T-helper 2 cell treated with Interferon-gamma antibody and Interleukin-4, amounts not matched to agents 100 ng/mL and 5 ng/mL, for 36 hours (primary cell): ENCODE results near the gene LUM. TPM values are rescaled to one million over a fixed set of nuclear protein-coding genes. Genes with fewer than 3 reads are reported as not detected.

ENCODE experiments used
- intact Hi-C: fragments of 100-400 bp; cut with micrococcal nuclease; formaldehyde crosslinking; loops from one replicate; pipeline ENCODE4 v1.15.1; 2023
- total RNA-seq: library from RNA; stranded (reverse); gene quantifications from 2 replicates; pipeline ENCODE4 v1.2.3, GENCODE V29; 2022

LUM gene
- not detected in 2 replicates for total RNA-seq

- intact Hi-C loops = no loop called here
Observed at GRCh38 chr12:91111366-91112325, at the start of gene LUM. Gene LUM, minus strand, starts transcription at chr12:91111494. Its CDS starts 2,515 bp downstream, at chr12:91108979.

DNA sequence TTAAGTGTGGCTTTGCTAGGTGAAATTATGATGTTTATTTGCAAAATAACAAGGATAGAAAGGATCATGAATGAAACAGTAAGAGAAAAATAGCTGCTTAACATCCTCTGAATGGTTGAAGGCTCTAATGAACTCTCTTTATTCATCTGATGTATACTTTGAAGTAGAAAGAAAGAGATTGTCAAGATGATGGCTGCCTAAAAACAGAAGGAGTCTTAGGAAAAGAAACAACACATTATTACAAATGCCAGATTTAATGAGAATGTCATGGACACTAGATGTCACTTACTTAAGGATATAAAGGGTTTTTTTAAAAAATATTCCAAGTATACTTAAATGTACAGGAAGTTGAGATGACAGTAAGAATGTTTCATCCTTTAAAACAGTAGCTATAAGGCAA, 49.7 kb upstream of the LUM start:
- intact Hi-C loops = no loop called here

GRCh38 chr12:91155990-91156389, 44.7 kb upstream of the LUM start:
- intact Hi-C loops = no loop called here

DNA sequence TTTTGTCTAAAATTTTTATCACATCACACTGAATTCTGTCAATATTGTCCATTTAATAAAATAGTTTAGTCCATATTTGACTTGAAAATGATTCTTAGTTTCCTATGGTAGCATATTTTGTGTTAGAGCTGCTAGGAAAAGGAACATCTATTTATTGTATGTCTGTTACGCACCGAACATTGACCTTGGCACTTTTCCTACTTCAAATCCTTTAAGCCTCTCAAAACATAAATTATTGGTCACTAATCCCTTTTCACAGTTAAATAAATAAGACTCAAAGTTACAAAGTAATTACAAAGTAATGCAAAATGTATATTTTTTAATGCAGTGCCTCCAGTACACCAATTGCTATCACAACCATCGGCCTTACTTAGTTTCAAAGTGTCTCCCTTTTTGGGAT, 42.8 kb upstream of the LUM start:
- intact Hi-C loops = no loop called here

DNA sequence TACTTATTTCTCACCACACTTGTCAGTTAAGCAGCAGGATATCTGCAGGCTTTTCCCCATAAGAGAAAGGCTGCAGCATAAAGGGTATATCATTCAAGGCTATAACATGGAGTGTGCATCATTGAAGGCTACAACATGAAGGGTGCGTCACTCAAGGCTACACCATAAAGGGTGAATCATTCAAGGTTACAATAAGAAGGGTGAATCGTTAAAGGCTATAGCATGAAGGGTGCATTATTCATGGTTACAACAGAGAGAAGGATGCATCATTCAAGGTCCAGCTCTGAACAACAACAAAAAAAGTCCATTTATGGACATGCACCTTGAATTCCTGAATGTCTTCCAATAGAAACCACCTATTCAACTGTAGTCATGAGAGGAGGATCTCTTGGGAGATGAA, 32.8 kb upstream of the LUM start:
- intact Hi-C loops = no loop called here

DNA sequence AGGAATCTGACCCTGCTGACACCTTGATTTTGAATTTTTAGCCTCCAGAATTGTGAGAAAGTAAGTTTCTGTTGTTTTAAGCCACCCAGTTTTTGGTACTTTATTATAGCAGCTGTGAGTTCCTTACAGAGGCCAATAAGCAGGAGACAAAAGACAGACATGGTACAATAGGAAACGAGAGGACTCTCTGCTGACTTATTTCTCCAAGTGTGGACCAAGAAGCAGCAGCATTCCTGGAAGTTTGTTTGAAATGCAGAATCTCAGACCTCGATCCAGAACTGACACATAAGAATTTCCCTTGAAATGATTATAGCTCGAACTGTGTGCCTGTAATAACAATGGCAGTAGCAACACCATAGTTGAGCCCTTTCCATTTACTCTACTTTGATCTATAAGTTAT, 31.9 kb upstream of the LUM start:
- intact Hi-C loops = no loop called here

DNA sequence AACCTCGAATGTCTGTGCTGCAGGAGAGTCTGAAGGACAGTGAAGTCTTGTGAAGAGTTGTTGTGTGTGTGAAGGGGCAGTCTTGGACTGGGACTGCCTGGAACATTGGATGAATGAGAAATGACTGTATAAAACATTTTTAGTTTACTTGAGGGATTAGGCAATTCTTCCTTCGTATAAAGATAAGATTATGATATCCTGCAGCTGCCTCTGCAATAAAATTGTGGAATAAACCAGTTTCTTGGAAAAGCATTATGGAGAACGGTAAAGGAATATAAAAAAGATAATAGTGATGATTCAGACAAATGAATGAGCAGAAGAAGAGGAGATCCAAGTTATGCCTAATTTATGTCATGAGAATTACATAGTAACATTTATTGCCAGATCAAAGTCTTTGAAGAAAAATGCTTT, 30.9 kb upstream of the LUM start:
- intact Hi-C loops = no loop called here

GRCh38 chr12:91140026-91140931, 29.0 kb upstream of the LUM start:
- intact Hi-C loops = no loop called here

- intact Hi-C loops = no loop called here
Observed at GRCh38 chr12:91139286-91139685, 28.0 kb upstream of the LUM start.

GRCh38 chr12:91138337-91138920, 27.1 kb upstream of the LUM start:
- intact Hi-C loops = no loop called here

- intact Hi-C loops = no loop called here
Observed at GRCh38 chr12:91133871-91134270, 22.6 kb upstream of the LUM start.

- intact Hi-C loops = no loop called here
Observed at GRCh38 chr12:91129662-91130362, 18.5 kb upstream of the LUM start.

- intact Hi-C loops = no loop called here
Observed at GRCh38 chr12:91127751-91128150, 16.5 kb upstream of the LUM start.

DNA sequence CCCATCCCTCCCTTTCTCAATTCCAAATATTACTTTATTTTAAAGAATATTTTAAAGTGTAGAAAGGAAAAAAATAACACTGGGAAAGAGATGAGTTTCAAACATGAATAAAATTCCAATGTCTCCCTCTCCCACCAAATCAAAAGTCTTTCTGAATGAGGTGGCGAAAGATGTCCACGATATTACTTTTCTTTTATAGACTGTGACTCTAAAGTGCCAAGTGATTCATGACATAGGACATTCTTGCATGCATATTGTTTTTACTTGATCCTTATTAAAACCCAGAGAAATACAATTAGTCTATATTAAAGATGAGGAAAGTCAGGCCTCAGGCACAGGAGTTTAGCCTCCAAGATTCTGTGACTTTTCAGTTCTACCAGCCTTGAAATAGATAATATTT, 16.0 kb upstream of the LUM start:
- intact Hi-C loops = no loop called here

- intact Hi-C loops = no loop called here
Observed at GRCh38 chr12:91126516-91126915, 15.2 kb upstream of the LUM start.

GRCh38 chr12:91123236-91123916, 12.1 kb upstream of the LUM start:
- intact Hi-C loops = no loop called here

- intact Hi-C loops = no loop called here
Observed at GRCh38 chr12:91120781-91121180, 9.5 kb upstream of the LUM start.

DNA sequence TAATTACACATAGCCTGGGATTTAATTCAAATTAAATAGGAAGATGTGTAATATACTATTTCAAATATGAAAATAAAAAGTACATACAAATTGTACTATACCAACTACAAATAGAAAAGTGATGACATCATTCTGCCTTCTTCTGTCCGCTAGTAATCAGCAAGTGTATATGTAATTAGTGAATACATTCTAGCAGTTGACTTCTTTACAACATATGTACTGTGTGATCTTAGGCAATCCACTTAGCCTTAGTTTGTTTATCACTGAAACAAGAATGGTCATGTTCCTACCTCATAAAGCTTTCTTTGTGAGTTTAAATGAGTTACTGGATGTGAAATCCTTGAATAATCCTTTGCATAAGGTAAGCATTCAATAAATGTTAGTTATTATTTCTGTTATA, 7.8 kb upstream of the LUM start:
- intact Hi-C loops = no loop called here

DNA sequence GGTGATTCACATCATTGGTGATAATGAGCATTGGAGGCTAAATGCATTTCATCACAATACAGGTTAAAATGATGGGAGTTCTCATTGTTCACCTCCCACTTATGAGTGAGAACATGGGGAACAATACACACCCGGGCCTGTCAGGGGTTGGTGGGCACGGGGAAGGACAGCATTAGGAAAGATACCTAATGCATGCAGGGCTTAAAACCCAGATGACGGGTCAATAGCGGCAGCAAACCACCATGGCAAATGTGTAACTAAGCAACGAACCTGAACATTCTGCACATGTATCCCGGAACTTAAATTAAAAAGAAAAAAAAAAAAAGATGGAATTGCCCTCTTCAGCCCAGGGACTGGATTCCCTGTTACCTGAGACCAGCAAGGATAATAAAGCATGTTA, 2.3 kb upstream of the LUM start:
- intact Hi-C loops = no loop called here

DNA sequence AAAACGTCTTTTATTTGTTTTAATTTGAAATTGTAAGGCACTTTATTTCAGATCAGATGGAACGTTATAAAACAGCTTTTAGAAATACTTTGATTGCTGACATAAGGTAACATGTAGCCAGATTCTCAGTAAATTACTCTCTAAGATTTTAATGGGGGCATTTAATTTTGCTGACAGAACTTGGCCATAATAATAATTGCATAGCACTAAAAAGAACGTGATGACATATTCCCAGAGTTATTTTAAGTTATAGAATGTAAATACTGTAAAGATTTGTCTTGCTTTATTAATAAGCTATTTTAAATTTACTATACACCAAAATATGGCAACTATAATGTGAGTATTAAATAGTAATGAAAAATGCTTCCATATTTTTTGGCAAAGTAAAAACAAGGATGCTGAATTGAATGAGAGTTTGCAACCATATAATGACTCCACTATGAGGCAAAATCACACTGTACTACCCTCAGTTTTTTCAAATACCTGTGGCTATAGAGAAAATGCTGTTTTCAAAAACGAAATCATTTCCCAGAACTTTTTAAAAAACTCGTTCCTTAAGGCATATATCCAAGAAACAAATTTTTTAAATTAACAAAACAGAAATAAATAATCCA, 876 bp downstream of the LUM start:
- intact Hi-C loops = no loop called here
